GF-D8 (cell line): ENCODE results near the gene LCLAT1.

Experiments used
- DNase-seq: peaks from one replicate; lab custom pipeline; 2025; lab: John Stamatoyannopoulos, UW

LCLAT1 gene

GRCh38 chr2:30643674-30644073 is 196.6 kb downstream of the LCLAT1 start:
- DNase-seq: no peak

GRCh38 chr2:30645081-30645744 is 198.2 kb downstream of the LCLAT1 start:
- no peak for DNase-seq

- DNase-seq: no peak
These were observed 198.7 kb downstream of the LCLAT1 start for GRCh38 chr2:30645745-30646119.

DNA sequence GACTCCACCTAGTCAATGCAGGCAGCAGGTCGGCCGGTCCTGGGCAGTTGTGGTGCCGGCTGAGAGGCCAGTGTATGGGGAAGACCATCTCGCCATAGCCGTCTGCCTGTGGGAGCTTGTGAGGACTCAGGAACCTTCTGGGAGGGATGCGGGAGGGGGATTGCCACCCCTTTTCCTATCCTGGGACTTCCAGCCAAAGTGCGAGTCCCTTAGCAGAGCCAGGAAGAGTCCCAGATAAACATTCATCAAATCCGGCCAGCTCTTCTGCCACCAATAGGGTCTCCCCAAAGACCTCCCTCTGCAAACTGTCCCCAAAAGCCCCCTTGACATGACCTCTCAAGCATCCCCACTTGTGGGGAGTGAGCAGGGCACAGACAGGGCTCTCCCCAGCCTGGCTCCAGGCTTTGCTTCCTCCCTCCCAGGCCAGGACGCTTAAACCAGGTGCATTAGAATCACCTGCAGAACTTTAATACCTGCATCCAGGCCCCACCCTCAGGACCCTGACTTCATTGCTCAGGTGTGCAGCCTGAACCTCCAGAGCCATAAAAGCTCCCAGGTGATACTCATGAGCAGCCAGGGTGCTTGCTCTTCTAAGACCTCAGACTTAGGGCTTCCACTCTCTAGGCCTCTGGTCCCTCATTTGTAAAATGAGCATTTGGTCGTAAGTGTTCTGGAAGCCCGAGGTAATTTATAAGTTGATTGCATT is 200.9 kb downstream of the LCLAT1 start:
- no peak for DNase-seq

GRCh38 chr2:30649278-30649677 is 202.2 kb downstream of the LCLAT1 start:
- DNase-seq: no peak

DNA sequence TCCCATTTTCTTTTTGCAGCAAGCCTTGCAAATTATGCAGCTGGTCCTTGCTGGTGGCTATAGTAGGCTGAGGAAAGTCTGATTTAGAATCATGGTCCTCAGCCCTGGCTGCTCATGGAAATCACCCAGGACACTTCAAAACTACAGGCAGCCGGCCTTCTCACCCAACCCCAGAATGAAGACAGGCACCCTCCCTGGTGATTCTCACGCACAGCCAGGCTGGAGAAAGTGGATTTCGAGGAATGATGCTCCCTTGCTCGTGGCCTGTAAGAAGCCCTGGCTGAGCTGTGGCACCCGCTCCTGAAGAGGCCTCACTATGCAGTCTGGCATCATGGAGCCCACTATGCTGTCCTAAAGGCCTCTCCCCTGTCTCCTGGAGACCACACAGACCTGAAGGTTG is 202.8 kb downstream of the LCLAT1 start:
- DNase-seq: no peak

DNA sequence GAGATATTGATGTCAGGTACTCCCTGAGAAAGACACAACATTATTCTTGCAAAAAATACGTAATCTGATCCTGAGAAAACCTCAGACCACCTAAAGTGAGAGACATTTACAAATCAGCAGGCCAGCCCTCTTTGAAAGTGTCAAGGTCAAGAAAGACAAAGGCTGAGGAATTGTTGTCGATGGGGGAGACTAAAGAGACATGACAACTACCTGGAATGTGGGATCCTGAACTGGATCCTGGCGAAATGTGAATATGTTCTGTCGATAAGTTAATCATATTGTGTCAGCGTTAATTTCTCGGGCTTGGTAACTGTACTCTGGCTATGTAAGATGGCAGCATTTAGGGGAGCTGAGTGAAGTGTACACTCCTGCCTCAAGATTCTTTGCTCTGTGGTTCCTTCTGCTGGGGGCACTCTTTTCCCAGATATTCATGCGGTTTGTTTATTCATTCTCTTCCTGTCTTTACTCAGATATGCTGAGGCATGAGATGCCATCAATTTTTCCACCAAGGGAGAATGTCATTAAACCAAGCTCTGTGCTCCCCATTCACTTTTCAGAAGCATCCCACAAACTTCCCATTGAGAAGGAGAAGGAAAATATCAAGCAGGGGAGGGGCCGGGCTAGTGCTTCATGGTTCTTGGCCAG is 205.3 kb downstream of the LCLAT1 start:
- DNase-seq: no peak

DNA sequence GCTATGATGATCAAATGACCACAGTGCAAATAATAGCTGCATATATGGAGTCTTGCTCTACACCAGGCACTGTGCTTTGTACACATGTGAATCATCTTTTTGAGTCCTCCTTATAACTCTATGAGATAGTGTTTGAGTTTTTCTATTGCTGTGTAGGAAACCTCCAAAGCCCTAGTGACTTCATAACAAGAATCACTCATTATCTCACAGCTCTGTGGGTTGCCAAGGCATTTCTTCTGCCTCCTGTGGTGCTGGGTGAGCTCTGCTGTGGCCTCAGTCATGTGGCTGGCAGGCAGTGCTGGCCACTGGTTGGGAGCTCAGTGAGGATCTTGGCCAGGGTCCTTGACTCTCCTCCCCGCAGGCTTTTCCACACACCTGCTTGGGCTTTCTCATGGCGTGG is 206.8 kb downstream of the LCLAT1 start:
- no peak for DNase-seq

DNA sequence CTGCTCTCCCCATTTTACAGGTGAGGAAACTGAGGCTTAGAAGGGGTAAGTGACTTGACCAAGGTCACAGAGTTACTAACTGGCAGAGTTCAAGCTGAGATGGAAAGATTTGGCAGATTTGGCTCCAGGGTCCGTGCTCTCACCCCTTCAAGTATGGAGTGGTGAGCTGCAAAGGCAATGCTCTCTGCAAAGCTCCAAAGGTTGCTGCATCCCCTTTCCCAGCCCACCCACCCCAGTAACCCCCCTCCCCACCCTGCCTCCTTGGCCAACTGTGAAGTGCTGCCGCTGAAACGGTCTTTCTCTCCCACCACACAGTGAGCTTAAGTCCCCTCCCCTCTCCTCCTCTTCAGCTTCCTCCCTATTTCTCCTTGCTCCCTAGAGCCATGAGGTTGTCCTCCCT is 207.4 kb downstream of the LCLAT1 start:
- no peak for DNase-seq

DNA sequence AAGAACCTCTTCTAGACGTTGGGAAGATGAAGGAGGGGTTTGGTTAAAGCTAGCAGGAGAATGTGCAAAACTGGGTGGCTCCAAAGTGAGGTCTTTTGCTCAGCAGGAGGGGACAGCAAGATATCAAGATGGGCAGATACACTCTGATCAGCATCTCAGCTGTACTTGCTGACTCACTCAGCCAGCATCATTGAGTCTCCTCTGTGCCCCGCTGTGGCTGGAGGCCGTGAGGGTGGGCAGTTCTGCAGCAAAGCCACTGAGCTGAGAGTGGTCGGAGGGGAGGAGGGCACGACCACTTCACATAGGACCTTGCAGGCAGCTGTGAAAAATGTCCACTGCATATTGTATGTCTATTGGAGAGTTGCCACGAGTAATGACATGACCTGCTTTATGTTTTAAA is 208.2 kb downstream of the LCLAT1 start:
- DNase-seq: no peak

DNA sequence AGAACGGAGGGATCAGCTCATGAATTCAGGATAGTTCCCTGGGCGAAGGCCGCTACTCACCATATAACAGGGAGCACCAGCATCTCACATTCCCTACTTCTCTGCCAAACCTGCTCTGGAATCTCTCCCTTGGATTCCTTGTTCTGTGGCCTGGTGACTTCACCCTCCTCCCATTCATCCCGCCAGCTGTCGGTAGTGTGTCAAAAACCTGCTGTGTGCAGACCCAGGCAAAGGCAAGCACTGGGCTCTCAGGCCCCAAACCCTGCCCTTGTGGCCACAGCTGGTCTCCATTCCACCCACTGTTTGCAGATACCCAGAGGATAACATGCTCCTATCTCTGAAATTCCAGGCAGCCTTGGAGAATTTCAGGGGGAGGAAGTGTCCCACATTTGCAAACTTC is 208.6 kb downstream of the LCLAT1 start:
- no peak for DNase-seq

DNA sequence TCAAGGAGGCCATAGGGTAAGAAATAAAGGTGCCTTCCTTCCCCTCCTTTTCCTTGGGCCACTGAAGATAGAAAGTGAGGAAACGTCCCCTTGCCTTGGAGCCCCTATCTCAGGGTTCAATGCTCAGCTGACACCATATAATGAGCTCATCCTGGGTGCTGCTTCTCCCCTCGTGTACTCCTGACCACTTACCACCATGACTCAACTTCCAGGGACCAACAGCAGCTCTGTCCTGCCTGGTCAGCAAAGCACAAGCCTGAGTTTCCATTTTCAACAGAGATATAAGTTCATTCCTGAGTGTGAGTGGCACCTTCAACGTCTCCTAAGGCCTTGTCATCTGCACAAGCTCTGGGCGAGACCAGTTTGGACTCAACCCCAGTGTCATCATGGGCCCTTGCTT is 209.0 kb downstream of the LCLAT1 start:
- no peak for DNase-seq

GRCh38 chr2:30661173-30662107 is 214.4 kb downstream of the LCLAT1 start:
- DNase-seq: no peak

DNA sequence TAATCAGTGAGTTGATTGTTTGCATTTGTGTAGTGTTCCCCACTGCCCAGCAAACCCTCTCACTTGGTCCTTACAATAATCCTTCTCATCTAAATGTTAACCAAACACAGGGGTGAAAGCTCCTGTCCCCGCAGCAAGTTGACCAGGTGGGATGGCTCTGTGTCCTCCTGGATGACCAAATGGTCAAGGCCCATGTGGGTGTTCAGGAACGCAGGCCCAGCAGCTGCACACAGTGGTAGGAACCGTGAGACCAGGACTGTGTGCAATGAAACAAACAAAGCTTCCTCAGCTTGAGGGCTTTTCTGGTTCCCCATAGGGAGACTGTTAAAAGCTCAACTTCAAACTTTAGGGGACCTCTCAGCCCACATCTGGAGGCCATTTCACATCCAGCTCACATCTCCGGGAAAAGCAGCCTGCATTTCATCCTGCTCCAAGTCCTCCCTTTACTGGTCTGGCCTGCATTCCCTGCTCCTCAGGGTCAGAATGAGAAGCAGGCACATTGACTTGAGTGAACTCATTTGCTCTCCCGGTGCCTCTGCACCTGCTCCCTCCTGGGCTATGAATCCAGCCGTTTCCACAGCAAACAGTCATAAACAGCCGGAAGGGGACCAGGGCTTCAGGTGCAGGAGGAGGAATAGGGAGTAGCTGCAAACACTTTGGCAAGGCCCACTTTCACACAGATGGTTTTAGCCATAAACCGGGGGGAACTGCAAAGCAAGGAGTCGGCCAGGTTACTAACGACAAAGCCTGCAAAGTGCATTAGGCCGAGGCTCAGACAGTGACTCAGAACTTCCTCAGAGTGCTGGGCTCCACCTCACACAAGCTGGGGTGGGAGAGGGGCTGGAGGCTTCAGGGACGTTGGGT is 215.5 kb downstream of the LCLAT1 start:
- DNase-seq: no peak

DNA sequence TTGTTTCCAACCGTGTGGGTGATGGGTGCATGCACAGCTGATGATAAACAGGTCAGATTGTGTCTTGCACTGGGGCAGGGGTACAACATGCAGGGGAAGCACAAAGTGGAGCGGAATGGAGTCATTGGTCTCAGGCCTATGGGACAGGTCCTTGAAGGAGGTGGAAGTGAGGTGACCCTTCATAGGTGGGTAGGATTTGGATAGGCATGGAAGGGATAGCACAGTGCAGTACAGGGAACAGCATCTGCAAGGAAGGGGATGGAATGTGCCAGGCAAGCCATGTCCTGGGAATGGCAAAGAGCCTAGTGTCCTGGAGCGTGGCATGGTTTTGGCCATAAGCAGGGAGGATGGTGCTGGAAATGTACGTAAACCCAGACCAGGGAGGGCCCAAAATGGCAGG is 216.3 kb downstream of the LCLAT1 start:
- no peak for DNase-seq

DNA sequence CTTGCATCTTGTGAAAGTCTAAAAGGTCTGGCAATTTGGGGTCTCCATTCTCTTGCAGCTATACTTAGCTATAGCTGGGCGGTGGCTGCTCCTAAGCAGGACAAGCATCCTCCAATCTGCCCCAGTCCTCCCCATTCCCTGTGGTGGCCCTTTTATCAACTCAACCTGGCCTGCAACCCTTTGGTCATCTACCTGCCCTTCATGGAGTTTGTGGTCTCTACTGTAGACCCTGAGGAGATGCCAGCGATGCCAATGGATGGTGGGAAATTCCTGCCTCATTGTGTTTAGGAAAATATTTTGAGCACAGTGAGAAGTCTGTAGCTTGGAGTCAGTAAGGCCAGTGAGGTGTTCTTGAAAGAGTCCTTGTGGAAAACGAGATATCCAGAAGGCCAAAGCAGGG is 216.8 kb downstream of the LCLAT1 start:
- no peak for DNase-seq

- no peak for DNase-seq
These were observed 217.8 kb downstream of the LCLAT1 start for GRCh38 chr2:30664761-30665358.

DNA sequence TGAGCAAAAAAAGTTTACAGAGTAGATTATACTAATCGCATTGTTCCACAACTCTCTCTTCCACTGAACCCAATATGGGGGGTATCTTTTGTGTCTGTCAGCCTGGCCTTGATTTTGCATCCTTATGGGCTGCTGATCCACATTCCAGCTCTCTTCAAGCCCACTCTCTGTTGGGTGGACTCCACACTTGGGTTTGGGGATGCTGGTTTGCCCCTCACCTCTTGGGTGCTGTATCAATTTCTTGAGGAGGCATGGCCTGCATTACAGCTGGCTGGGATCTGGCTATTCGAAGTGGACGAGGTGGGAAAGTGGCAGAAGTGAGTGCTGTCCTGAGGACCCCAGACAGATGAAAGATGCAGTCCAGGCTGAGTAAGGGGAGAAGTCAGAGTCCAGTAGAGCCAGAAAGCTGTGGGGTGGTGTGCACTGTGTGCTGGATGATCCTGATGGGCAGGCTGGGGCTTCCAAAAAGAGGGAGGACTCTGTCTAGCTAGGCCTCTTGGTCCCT is 218.8 kb downstream of the LCLAT1 start:
- DNase-seq: no peak

DNA sequence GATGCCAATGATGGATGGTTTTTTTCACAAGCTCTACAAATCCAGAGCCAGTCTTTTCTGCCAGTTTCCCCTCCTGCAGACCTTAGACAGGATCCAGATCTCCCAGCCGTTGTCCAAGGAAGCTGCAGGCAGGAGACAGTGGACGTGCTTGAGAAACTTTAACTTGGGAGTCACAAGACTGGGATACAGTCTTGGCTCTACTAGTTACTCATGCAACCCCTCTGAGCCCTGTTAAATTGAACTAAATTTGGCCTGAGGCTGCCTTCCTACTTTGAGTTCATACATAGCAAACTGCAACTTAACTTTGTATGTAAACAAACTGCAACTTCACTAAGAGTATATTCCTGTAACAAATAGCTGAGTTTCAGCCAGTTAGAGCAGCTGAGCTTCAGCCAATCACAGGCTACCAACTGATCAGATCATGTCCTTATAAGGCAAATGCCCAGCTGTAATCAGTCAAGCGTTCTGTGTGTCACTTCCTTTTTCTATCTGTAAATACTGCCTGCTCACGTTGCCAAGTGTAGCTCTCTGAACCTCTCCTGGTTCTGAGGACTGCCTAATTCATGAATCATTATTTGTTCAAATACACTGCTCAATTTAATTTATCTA is 219.3 kb downstream of the LCLAT1 start:
- DNase-seq: no peak

GRCh38 chr2:30670453-30670852 is 223.4 kb downstream of the LCLAT1 start:
- no peak for DNase-seq
